GM13976 (cell line): ENCODE measurements around the gene PCSK6.

Experiments
- DNase-seq: peaks from one replicate; pipeline ENCODE4 v3.0.0; 2012; ENCODE audit warnings: low spot score
- CTCF ChIP-seq: IDR thresholded peaks from 2 replicates; pipeline ENCODE4 v1.5.1; 2012; ENCODE audit warnings: borderline replicate concordance, mild to moderate bottlenecking; ENCODE audit not compliant: insufficient read depth; ENCODE audit errors: extremely low read depth, missing control alignments, control extremely low read depth
- in situ Hi-C: fragments of 300-500 bp; cut with MboI; formaldehyde crosslinking; loops from one replicate; pipeline ENCODE4 v1.12.0; 2022; ENCODE audit warnings: low sequenced_read_pairs, mixed read lengths, inconsistent platforms; ENCODE audit not compliant: unreplicated experiment

The PCSK6 gene

GRCh38 chr15:101305820-101306255, 183.7 kb downstream of the PCSK6 start:
- no peak for TF ChIP-seq CTCF
- in situ Hi-C loops: no loop called here
- no peak for DNase-seq

DNA sequence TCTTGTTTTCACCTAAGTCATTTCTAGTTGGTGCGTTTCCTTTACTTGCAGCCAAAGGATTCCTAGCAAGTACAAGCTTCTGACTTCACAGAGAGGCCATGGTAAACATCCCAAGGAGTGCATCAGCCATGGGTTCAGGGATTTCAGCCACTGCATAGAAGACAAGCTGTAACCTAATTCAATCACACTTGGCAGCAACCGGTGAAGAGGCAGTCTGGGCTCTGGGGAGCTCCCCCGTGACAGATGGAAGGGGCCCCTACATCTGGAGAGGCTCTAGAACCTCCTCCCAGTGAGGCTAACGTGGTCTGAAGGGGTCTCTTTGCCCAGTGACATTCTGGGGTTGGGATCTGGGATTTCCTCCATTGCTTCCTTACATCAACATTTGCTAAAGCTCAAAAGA, 186.1 kb downstream of the PCSK6 start:
- in situ Hi-C loops: loop anchor here (5.0 kb wide), 1 partner anchor 339 kb away; no protein-coding TSS in a partner anchor
- TF ChIP-seq CTCF: no peak

GRCh38 chr15:101296418-101297405, 192.8 kb downstream of the PCSK6 start:
- TF ChIP-seq CTCF: no peak
- no peak for DNase-seq
- in situ Hi-C loops: loop anchor here (10.0 kb wide), 1 partner anchor 198 kb away; no protein-coding TSS in a partner anchor

More for the DNA sequence above, 186.1 kb downstream of the PCSK6 start:
- DNase-seq: no peak

DNA sequence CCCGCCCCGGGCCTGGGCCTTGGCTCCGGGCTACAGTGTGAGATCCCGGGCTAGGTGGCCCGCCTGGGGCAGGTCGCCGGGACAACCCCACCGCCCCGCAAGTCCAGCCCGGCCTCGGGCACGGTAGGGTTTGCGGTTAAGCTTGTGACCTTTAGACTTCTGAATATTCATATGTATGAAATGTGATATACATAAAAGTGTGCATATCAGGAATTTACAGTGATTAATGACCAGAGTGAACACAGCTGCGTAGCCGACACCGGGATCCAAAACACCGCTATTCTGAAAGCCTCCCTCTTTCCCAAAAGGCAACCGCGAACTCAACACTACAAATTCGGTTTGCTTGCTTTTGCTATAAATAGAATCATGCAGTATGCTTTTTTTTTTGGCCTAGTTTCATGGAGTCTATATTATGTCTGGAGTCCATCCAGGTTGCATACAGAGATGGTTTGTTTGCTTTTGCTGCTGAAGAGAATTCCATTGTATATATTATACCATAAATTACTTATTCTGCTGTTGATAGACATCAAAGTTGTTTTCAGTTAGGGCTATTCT, 193.8 kb downstream of the PCSK6 start:
- in situ Hi-C loops: loop anchor here (10.0 kb wide), 1 partner anchor 199 kb away; no protein-coding TSS in a partner anchor
- DNase-seq: no peak
- TF ChIP-seq CTCF: no peak

DNA sequence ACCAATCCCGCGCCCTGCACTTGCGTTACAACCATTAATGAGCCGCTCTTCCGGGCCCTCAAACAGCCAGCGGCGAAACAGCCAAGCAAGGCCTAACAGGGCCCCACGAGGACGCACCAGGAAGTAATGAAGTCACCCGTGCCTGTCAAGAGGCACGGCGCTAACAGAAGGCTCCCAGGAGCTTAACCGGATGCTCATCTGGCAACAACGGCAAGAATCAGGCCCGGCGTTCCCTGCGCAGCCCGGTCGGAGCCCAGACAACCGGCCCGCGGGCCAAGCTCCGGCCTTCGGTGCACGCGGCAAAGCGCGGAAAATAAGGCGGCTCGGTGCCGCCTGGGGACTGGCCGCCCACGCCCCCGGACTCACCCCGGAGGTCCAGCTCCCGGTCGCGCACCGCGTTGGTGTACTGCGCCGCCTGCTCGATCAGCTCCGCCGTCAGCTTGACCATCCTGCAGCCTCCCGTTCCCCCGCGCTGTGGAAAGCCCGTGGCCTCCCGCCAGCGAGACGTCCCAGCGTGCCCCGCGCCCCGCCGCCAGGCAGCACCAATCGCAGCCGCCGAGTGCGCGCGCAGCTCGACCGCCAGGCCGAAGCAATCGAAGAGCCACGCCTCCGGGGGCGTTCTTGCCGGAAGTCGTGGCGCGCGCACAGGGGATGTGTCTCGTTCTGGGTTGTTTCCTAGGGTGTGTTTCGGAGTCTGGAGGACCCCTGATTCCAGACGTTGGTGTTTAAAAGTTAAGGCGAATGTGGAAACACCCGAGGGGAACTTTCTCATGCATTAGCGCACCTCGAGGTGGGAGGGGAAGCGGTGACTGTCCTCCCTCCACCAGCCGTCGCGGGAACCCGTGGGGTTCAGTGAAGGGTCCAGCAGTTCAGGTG, 194.5 kb downstream of the PCSK6 start, which contains the start of gene SNRPA1:
Gene SNRPA1 (minus strand): TSS at position 518 of the 876 bp plus-strand sequence. CDS start 70 bp downstream, at position 448.
- no peak for TF ChIP-seq CTCF
- peak; percentile 98 for DNase-seq
- in situ Hi-C loops: loop anchor here (10.0 kb wide), 1 partner anchor 200 kb away; no protein-coding TSS in a partner anchor
